ENCODE measurements around the gene MIDN.
"Not testable (repeated sequence)": the region's sequence is repeated elsewhere in the genome, so short reads cannot be mapped to it uniquely, and the experiment has no call there.

MIDN gene

DNA sequence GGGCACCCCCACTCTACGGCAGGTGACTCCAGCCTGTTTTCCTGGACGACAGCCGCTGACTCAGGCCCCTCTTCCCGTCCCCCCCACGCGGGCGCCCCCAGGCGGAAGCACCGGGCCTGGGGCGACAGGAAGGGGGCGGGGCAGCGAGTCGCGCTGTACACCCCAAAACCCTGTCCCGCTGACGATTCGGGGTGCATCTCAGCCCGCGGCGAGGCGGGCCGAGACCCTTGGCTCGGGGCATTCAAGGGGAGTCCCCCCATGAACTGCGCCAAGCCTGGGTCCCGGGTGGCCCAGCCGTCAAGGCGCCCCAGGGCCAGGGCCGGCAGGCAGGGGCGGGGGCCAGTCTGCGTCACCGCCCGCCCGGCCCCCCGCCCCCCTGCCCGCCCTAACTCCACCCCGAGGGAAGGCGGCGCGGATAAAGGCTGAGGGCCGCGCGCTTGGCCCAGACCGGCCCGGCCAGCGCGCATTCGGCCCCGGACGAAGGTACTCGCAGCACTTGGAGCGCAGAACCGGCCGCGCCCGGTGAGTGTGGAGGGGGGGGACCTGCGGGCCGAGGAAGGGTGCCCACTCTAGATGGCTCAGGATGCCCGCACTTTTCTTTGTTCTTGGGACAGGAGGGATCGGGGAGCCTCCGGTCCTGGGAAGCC lies at the start of gene MIDN:
TSS of gene MIDN (plus strand) at position 445 of the 647 bp plus-strand sequence. CDS start 1,714 bp downstream, outside the sequence.
- DNase-seq, result no peak

DNA sequence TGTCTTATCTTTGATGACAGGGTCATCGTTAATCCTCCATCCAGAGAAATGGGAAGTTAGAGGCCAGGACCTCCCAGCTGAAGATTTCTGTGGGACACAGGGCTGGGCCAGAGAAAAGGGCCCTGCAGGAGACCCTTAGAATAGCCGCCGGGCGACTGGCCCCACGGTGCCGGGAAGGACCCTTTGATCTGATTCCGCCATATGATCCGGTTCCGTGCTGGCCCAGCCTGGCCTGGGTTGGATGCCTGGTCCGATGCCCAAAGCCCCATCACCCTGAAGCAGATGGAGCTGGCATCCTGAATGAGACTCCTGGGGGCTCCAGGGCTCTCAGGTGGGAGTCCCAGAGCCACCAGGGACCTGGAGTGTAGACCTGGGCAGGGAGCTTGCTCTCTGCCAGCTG lies 48.9 kb upstream of the MIDN start:
- DNase-seq, result no peak

DNA sequence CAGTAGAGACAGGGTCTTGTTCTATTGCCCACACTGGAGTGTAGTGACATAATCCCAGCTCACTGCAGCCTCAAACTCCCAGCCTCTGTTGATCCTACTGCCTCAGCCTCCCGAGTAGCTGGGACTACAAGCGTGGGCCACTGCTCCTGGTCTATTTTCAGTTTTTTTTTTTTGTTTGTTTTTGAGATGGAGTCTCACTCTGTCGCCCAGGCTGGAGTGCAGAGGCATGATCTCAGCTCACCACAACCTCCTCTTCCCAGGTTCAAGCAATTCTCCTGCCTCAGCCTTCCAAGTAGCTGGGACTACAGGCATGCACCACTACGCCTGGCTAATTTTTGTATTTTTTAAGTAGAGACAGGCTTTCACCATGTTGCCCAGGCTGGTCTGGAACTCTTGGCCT lies 47.8 kb upstream of the MIDN start:
- DNase-seq, result not testable (repeated sequence)

DNA sequence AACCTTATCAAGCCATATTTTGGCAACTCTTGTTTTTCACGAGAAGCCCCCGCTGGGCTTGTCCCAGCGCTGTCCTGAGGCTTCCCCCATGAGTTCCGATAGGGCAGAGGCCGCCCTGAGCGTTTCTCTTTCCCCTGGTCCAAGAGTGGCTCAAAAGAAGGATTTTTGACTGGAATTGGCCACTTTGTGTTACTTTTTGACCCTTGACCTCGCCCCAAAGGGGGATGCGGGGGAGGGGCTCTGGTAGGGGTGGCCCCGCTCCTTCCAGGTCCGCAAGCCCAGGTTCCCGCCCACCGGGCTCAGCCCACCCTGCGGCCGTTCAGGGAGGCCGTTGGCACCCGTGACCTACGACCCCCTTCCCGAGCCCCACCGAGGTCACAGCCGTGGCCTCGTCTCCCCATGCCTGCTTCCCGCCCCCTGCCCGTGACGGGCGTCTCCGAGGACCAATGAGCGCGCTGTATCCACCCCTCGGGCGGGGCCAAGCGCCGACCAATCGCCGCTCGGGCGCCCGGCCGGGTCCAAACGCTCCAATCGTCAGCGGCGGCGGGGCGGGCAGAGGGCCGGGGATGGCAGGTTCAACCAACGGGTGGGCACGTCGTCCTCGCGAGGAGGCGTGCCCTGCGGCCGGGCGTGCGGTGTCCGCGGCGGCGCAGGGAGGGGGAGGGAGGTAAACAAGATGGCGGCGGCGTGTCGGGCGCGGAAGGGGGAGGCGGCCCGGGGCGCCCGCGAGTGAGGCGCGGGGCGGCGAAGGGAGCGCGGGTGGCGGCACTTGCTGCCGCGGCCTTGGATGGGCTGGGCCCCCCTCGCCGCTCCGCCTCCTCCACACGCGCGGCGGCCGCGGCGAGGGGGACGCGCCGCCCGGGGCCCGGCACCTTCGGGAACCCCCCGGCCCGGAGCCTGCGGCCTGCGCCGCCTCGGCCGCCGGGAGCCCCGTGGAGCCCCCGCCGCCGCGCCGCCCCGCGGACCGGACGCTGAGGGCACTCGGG lies 43.0 kb upstream of the MIDN start, which contains the start of gene STK11:
TSS of gene STK11 (plus strand) at position 665 of the 986 bp plus-strand sequence. CDS start 1,136 bp downstream, outside the sequence.
- DNase-seq, result peak; percentile 97

DNA sequence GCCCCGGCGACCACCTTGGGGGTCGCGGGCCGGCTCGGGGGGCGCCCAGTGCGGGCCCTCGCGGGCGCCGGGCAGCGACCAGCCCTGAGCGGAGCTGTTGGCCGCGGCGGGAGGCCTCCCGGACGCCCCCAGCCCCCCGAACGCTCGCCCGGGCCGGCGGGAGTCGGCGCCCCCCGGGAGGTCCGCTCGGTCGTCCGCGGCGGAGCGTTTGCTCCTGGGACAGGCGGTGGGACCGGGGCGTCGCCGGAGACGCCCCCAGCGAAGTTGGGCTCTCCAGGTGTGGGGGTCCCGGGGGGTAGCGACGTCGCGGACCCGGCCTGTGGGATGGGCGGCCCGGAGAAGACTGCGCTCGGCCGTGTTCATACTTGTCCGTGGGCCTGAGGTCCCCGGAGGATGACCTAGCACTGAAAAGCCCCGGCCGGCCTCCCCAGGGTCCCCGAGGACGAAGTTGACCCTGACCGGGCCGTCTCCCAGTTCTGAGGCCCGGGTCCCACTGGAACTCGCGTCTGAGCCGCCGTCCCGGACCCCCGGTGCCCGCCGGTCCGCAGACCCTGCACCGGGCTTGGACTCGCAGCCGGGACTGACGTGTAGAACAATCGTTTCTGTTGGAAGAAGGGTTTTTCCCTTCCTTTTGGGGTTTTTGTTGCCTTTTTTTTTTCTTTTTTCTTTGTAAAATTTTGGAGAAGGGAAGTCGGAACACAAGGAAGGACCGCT lies 42.1 kb upstream of the MIDN start:
- no peak for DNase-seq

DNA sequence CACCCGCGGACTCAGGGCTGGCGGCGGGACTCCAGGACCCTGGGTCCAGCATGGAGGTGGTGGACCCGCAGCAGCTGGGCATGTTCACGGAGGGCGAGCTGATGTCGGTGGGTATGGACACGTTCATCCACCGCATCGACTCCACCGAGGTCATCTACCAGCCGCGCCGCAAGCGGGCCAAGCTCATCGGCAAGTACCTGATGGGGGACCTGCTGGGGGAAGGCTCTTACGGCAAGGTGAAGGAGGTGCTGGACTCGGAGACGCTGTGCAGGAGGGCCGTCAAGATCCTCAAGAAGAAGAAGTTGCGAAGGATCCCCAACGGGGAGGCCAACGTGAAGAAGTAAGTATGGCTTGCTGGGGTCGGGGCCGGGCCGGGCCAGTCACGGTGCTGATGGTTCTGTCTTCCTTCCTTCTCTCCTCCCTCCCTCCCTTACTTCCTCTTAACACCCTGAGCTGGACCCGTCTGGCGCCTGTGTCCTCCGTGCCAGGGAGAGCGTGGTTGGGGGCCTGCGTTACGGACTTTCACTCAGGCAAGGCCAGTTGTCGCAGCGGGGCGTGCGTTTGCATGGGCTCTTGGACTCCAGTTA lies 41.4 kb upstream of the MIDN start:
- no peak for DNase-seq

DNA sequence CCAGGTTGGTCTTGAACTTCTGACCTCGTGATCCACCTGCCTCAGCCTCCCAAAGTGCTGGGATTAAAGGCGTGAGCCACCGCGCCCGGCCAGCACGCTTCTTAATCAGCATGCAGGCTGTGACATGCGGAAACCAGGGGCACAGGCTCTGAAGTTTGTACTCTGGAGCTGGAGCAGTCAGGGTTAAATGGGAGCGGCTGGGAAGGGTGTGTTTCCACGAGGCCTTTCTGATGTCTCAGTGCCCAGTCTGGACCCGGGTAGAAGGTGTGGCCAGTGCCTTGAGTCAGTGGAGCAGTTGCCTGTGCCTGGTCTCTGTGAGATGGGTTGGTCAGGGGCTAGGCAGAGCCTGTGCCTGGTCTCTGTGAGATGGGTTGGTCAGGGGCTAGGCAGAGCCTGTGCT lies 39.6 kb upstream of the MIDN start:
- DNase-seq, result not testable (repeated sequence)

DNA sequence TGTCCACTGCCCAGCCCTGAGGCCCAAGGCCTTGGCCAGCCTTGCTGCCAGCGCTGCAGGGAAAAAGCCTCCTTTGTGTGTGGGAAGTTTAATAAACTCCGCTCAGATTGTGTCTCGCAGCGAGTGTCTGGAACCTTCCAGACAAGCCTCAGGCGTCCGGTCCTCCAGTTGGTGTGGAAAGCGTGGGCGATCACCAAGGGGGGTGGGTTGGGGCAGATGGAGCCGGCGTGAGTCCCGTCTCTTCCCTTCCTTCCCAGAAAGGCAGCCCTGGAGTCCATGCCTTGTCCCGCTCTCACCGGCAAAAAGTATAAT lies 38.2 kb upstream of the MIDN start:
- no peak for DNase-seq

DNA sequence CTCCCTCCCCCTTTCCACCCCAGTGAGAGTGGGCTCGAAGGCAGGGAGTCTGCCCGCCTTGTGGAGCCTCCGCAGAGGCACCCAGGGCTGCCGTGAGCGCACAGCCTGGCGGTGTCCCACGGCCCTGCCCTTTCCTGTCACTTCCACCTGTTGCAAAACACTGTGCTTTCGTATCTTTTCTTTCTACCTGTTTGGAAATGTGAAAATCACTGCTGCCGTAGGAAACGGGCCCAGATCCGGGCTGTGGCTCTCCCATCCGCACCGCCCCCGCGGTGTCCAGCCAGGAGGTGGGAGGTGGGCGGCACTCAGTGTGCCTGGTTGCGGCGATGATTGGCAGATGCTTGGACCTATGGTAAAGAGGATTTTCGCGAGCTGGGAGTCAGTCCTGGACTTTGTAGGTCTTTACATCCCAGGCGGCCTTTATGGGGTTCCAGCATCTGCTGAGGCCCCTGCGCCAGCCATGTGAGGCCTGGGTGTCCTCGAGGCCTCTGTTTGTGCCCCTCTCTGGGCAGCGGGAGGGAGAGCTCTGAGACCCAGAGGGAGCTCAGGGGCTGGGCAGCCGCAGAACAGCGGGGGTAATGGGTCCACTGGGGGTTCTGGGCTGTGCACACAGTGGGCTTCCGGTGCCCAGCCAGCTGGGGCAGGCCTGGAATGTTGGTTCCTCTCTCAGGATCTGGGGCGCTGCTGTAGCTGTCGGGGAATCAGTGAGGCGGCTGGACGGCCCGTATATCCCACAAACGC lies 36.7 kb upstream of the MIDN start:
- no peak for DNase-seq

DNA sequence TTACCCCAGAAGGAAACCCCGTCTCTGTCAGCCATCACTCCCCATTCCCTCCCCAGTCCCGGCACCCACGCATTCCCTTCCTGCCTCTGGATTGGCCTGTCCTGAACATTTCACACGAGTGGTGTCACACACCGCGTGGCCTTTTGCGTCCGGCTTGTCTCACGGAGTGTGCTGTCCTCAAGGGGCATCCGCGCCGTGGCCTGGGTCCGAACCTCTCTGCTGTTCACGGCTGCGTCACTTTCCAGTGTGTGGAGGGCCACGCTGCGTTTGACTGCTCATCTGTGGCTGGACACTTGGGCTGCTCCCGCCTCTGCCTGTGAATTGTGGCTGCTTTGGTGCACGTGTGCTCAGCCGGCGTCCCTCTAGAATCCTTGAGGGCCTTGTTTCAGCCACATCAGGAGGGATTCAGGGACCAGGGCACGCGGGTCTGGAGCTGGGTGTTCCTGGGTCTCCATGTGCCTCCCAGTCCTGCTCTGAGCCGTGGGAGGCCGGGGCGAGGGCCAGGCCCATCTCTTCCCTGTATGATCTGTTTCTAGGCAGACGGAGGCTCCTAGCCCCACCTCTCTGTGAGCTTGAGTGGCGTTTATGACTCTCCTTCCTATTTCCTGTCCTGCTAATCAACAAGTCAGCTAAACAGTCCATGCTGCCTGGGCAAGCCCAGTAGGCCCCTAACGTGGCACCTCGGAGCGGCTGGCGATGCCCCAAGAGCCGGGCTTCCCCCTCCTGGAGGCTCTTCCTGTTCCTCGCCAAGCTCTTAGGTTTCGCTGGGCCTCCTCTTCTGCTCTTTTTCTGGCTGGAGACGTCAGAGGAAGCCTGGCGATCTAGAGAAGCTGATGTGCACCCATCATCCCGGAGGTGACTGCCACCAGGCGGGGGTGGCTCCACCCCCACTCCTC lies 34.7 kb upstream of the MIDN start:
- no peak for DNase-seq

DNA sequence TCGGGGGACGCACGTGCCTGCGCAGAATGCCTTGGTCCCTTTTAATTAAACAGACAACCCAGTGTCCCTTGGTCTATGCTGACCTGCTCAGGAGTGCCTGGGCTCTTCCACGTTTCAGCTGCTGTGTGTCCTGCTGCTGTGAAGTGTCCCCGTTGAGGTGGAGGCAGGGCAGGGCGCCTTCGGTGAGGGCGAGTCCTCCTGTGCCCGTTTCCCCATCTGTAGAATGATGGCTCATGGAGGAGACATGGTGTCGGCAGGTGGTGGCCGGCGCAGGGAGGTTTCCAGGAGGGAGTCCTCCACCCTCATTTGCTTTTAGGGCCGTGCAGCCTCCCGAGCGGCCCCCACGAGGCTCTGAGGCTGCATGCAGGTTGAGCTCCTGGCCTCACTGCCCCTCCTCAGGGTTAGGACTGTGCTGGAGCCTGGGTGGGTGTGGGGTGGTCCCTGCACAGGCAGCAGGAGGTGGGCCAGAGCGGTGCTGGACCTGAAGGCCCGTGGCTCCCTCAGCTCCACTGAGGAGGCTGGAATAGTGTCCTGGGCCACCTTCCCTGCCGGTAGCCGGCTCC lies 34.0 kb upstream of the MIDN start:
- no peak for DNase-seq

DNA sequence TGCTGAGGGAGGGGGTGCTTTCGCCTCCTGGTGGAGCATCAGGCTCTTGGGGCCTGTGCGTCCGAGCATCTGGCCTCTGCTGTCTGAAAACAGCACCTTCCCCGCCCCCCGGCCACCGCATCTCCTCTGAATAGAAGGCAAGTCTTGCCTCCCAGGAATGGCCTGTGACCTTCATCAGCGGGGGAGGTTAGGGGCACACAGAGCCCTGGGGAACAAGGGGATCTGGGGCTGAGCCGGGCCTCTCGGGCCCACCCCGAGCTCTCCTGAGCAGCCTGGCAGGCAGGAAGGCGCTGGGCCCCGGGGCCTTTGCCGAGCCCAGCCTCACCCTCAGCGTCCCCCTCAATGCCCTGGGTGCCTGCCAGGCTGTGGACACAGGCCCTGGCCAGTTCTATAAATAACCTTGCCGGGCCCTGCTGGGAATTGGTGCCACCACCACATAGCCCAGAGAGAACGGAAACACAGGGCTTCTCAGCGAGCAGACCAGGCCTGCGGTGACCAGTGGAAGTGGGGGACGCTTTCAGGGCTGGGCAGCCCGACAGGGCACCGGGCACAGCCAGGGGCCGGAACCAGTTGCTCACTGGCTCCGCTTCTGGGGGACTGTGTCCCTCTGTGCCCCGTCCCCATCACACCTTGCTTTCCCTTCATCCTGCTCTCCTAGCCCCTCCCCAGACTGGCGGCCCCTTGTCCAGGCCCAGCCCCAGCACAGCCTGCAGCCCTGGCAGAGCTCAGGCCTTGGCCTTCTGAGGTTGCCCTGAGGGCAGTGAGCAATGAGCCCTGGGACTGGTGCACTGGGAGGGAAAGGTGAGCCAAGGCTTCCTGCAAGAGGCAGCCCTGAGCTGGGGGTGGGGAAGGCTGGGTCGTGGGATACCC lies 33.3 kb upstream of the MIDN start:
- DNase-seq, result no peak

DNA sequence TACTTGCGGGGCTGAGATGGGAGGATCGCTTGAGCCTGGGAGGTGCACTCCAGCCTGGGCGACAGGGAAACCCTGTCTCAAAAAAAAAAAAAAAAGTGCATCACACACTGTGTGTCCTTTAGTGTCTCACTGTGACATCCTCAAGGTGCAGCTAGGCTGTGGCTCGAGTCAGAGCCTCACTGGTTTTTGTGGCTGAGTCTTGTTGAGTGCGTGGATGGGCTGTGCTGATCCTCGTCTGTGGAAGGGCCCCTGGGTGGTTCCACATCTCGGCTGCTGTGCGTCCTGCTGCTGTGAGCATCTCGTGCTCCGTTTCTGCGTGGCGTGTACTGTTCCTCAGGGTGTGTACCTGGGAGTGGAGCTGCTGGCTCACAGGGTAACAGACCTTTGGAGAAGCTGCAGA lies 31.6 kb upstream of the MIDN start:
- no peak for DNase-seq

DNA sequence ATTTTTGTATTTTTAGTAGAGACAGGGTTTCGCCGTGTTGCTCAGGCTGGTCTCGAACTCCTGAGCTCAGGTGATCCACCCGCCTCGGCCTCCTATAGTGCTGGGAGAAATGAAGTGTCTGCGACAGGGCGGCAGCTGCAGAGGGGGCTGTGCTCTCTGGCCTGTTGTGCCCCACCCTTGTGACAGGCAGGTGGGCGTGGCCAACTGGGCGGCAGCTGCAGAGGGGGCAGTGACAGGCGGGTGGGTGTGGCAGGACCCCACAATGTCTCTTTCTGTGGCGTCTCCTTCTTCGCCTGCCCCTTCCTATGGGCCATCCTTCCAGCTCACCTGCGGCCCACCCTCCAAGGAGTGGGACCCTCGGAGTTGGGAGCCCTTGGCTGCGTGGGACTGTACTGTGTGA lies 31.0 kb upstream of the MIDN start:
- DNase-seq, result no peak

DNA sequence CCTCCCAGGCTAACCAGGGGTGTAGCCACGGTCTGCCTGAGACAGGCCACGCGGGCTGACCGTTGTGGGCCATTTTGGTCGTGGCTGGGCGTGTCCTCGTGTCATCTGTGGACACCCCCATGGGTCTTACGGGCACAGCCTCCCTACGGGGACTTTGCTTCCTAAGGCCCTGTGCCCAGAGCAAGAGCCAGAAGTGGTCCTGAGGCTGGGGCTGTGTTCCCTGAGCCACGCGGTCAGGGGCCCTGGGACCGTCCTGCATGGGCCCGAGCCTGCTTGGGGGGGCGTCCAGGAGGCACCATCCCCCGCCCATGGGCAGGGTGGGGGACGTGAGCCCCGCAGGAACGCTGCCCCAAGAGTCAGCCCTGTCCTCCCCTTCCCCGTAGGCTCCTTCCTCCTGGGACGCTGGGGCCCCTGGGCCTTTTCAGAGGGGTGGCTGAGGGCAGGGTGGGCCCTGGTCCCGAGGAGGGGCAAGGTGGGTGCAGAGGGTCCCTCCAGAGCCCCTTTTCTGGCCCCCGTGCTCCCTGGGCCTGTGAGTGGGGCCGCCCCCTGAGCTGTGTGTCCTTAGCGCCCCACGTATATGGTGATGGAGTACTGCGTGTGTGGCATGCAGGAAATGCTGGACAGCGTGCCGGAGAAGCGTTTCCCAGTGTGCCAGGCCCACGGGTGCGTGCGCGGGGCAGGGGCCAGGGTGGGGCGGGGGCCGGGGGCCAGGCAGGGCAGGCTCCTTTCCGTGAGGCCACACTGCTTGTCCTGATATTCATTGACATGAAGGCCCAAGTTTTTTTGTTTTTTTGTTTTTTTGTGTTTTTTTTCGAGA lies 29.4 kb upstream of the MIDN start:
- no peak for DNase-seq

DNA sequence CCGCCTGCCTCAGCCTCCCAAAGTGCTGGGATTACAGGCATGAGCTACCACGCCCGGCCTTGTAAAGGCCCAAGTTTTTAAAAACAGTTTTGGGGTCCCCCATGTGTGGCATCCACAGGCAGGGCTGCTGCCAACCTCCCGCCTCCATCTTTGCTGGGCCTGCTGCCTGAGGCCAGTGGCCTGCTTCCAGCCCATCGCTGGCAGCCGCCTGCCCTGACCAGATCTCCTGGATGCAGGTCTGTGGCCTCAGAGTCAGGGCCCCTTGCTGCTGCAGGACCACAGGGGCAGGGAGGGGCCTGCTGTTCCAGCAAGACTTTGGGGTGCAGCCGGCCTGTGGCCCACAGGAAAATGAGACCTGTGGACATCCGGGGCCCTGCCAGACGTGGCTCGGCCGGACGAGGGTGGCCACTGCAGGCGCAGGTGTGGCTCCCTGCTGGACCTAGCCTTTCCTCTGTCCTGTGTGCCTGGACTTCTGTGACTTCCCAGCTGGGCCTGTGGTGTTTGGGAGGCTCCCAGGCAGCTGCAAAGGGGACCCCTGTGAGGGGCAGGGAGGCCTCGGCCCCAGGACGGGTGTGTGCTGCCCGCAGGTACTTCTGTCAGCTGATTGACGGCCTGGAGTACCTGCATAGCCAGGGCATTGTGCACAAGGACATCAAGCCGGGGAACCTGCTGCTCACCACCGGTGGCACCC lies 28.5 kb upstream of the MIDN start:
- DNase-seq, result no peak

DNA sequence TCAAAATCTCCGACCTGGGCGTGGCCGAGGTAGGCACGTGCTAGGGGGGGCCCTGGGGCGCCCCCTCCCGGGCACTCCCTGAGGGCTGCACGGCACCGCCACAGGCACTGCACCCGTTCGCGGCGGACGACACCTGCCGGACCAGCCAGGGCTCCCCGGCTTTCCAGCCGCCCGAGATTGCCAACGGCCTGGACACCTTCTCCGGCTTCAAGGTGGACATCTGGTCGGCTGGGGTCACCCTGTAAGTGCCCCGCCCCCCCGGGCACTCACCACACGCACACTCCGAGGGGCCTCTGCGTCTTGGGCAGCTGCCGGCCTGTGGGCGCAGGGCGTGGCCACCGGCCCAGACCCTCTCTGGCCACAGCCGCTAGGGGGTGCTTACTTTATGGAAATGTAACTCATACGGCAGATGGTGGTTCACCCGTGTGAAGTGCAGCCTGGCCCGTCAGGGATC lies 27.9 kb upstream of the MIDN start:
- DNase-seq, result no peak

Data from NCI-H2171 (cell line).